ENCODE results near the gene PPL.

PPL gene

GRCh38 chr16:4871071-4871470 is 65.9 kb downstream of the PPL start:
- intact Hi-C loops (cut with DNase I) = no loop called here
- no peak for DNase-seq

- intact Hi-C loops (cut with DNase I) = no loop called here
- peak in 6 of 10 donors; percentile 15 to 84 (median 62) for DNase-seq
Observed at GRCh38 chr16:4870138-4870671, 66.7 kb downstream of the PPL start.

GRCh38 chr16:4869147-4869805 is 67.7 kb downstream of the PPL start:
- intact Hi-C loops (cut with DNase I) = no loop called here
- peak in 3 of 10 donors; percentile 13 to 65 (median 62) for DNase-seq

- intact Hi-C loops (cut with DNase I) = no loop called here
- peak in 2 of 10 donors; percentile 3 to 58 for DNase-seq
Observed at GRCh38 chr16:4868535-4868934, 68.4 kb downstream of the PPL start.

GRCh38 chr16:4868026-4868425 is 68.9 kb downstream of the PPL start:
- intact Hi-C loops (cut with DNase I) = no loop called here
- peak in 2 of 10 donors; percentile 5 to 44 for DNase-seq

- DNase-seq = peak in 1 of 10 donors; percentile 77
- intact Hi-C loops (cut with DNase I) = no loop called here
Observed at GRCh38 chr16:4866586-4866985, 70.4 kb downstream of the PPL start.

- intact Hi-C loops (cut with DNase I) = no loop called here
- DNase-seq = no peak
Observed at GRCh38 chr16:4865231-4865860, 71.6 kb downstream of the PPL start.

- DNase-seq = no peak
- intact Hi-C loops (cut with DNase I) = no loop called here
Observed at GRCh38 chr16:4864728-4865127, 72.2 kb downstream of the PPL start.

GRCh38 chr16:4862639-4863038 is 74.3 kb downstream of the PPL start:
- intact Hi-C loops (cut with DNase I) = no loop called here
- DNase-seq = no peak

GRCh38 chr16:4860727-4861342 is 76.1 kb downstream of the PPL start:
- intact Hi-C loops (cut with DNase I) = no loop called here
- no peak for DNase-seq

GRCh38 chr16:4859900-4860255 is 77.1 kb downstream of the PPL start:
- no peak for DNase-seq
- intact Hi-C loops (cut with DNase I) = no loop called here

GRCh38 chr16:4859190-4859899 is 77.6 kb downstream of the PPL start:
- intact Hi-C loops (cut with DNase I) = no loop called here
- DNase-seq = no peak

- intact Hi-C loops (cut with DNase I) = no loop called here
- no peak for DNase-seq
Observed at GRCh38 chr16:4855804-4856203, 81.1 kb downstream of the PPL start.

GRCh38 chr16:4855371-4855770 is 81.6 kb downstream of the PPL start:
- DNase-seq = no peak
- intact Hi-C loops (cut with DNase I) = no loop called here

- no peak for DNase-seq
- intact Hi-C loops (cut with DNase I) = no loop called here
Observed at GRCh38 chr16:4852221-4852872, 84.6 kb downstream of the PPL start.

- no peak for DNase-seq
- intact Hi-C loops (cut with DNase I) = no loop called here
Observed at GRCh38 chr16:4850211-4850610, 86.7 kb downstream of the PPL start.

GRCh38 chr16:4847774-4848587 is 89.0 kb downstream of the PPL start:
- DNase-seq = peak in 2 of 10 donors; percentile 13 to 19
- intact Hi-C loops (cut with DNase I) = loop anchor here (2.0 to 10.0 kb wide), 5 partner anchors 45 to 187 kb away; partner anchors contain the start of genes NAGPA, NUDT16L1, ROGDI and SEC14L5

- peak; percentile 98 to 100 (median 98) for DNase-seq
- intact Hi-C loops (cut with DNase I) = loop anchor here (2.0 to 10.0 kb wide), 5 partner anchors 44 to 188 kb away; partner anchors contain the start of genes NAGPA, NUDT16L1, ROGDI and SEC14L5
Observed at GRCh38 chr16:4846901-4847773, 89.8 kb downstream of the PPL start, which contains the start of the genes GLYR1 and UBN1. TSS of gene GLYR1 (minus strand) at chr16:4847288. CDS start at chr16:4847265, 23 bp downstream. TSS of gene UBN1 (plus strand) at chr16:4847481. CDS start at chr16:4852918, 5,437 bp downstream.

Measured in posterior cingulate gyrus (tissue), 11 donors.